HG02623 (cell line): ENCODE data around the gene DFFA.
"Not testable (repeated sequence)": the region's sequence is repeated elsewhere in the genome, so short reads cannot be mapped to it uniquely, and the experiment has no call there.

Experiments
- ATAC-seq: cut with Tn5 transposase; IDR thresholded peaks from one replicate; pipeline ENCODE4 v1.9.1; 2021; ENCODE audit warnings: moderate library complexity; ENCODE audit not compliant: unreplicated experiment

DFFA gene

GRCh38 chr1:10467078-10467477 is 5.3 kb downstream of the DFFA start:
- no peak for ATAC-seq

GRCh38 chr1:10459184-10459583 is 13.1 kb downstream of the DFFA start:
- no peak for ATAC-seq

- no peak for ATAC-seq
Measured at GRCh38 chr1:10457875-10458274, 14.5 kb downstream of the DFFA start.

- ATAC-seq, result not testable (repeated sequence)
Measured at GRCh38 chr1:10457462-10457861, 14.9 kb downstream of the DFFA start.

- ATAC-seq, result no peak
Measured at GRCh38 chr1:10456661-10457060, 15.7 kb downstream of the DFFA start.

GRCh38 chr1:10456048-10456447 is 16.3 kb downstream of the DFFA start:
- no peak for ATAC-seq

- no peak for ATAC-seq
Measured at GRCh38 chr1:10451287-10451686, 21.0 kb downstream of the DFFA start.

- ATAC-seq, result no peak
Measured at GRCh38 chr1:10450836-10451235, 21.5 kb downstream of the DFFA start.

- ATAC-seq, result no peak
Measured at GRCh38 chr1:10450156-10450814, 22.0 kb downstream of the DFFA start.

GRCh38 chr1:10449751-10450150 is 22.6 kb downstream of the DFFA start, which contains the start of gene CORT:
TSS of gene CORT (plus strand) at chr1:10450031. CDS start at chr1:10450224, 193 bp downstream.
- ATAC-seq, result no peak

- no peak for ATAC-seq
Measured at GRCh38 chr1:10446790-10447422, 25.4 kb downstream of the DFFA start.

- ATAC-seq, result no peak
Measured at GRCh38 chr1:10444795-10445397, 27.4 kb downstream of the DFFA start.

GRCh38 chr1:10444248-10444647 is 28.1 kb downstream of the DFFA start:
- no peak for ATAC-seq

GRCh38 chr1:10440794-10441193 is 31.5 kb downstream of the DFFA start:
- no peak for ATAC-seq

- no peak for ATAC-seq
Measured at GRCh38 chr1:10440305-10440704, 32.0 kb downstream of the DFFA start.

GRCh38 chr1:10438677-10439163 is 33.6 kb downstream of the DFFA start:
- ATAC-seq, result no peak

GRCh38 chr1:10437052-10437451 is 35.3 kb downstream of the DFFA start:
- no peak for ATAC-seq

- ATAC-seq, result no peak
Measured at GRCh38 chr1:10434590-10434989, 37.7 kb downstream of the DFFA start.

- ATAC-seq, result no peak
Measured at GRCh38 chr1:10433790-10434189, 38.5 kb downstream of the DFFA start.

GRCh38 chr1:10432910-10433700 is 39.2 kb downstream of the DFFA start:
- ATAC-seq, result no peak

- ATAC-seq, result no peak
Measured at GRCh38 chr1:10431070-10431730, 41.1 kb downstream of the DFFA start.
